ENCODE measurements around the gene PLIN1.

The PLIN1 gene

GRCh38 chr15:89679212-89679611 is at the start of gene PLIN1:
Gene PLIN1 (minus strand): TSS chr15:89679367. CDS start chr15:89677489, 1,878 bp downstream.
- no peak within 1 kb of the TSS for H2AFZ ChIP-seq (ENCODE audit: low read length)
- H3F3A ChIP-seq (ENCODE audit: insufficient read depth, low read length): no peaks in the 10 kb centered on the region
- H3K79me2 ChIP-seq (ENCODE audit: insufficient read depth, low read length): no peaks in the 10 kb centered on the region
- no peaks in the 10 kb centered on the region for H3K9me2 ChIP-seq (ENCODE audit: low read depth, low read length)
- H3K4me2 ChIP-seq (ENCODE audit: low read length): no peak within 1 kb of the TSS
- no peak for TF ChIP-seq CTCF (IDR thresholded peaks at IDR 0.05; ENCODE audit: low read length)
- TF ChIP-seq EZH2 (IDR thresholded peaks at IDR 0.05; ENCODE audit: borderline replicate concordance, low read length): no peak
- no peak within 1 kb of the TSS for H3K27ac ChIP-seq (ENCODE audit: low read depth, low read length, poor library complexity, severe bottlenecking)
- no peak within 1 kb of the TSS for H3K9ac ChIP-seq (ENCODE audit: low read length)
- no peaks in the 10 kb centered on the region for H4K20me1 ChIP-seq (ENCODE audit: insufficient read depth, low read length)
- no peaks in the 10 kb centered on the region for H3K27me3 ChIP-seq (ENCODE audit: insufficient read depth, low read length)
- H3K4me3 ChIP-seq (ENCODE audit: low read depth, low read length, poor library complexity, severe bottlenecking): no peak within 1 kb of the TSS
- no peaks in the 10 kb centered on the region for H3K36me3 ChIP-seq (ENCODE audit: insufficient read depth, low read length)
- H3K4me1 ChIP-seq (ENCODE audit: insufficient read depth, low read length, severe bottlenecking): no peaks in the 10 kb centered on the region
- no peaks in the 10 kb centered on the region for H3K9me3 ChIP-seq (ENCODE audit: low read length)

- H3K27me3 ChIP-seq (ENCODE audit: insufficient read depth, low read length): no peaks in the 10 kb centered on the region
- no peaks in the 10 kb centered on the region for H3F3A ChIP-seq (ENCODE audit: insufficient read depth, low read length)
These were observed 49.1 kb upstream of the PLIN1 start for GRCh38 chr15:89728254-89728653.

GRCh38 chr15:89725064-89725463 is 45.9 kb upstream of the PLIN1 start:
- Histone ChIP-seq H3K4me2 (ENCODE audit: low read length) (no peak overlapping the region), H3K9me3 (ENCODE audit: low read length) (peaks cover 6% of the 10 kb centered on the region), H3K27me3 (ENCODE audit: insufficient read depth, low read length) (no peaks in the 10 kb centered on the region), H3K4me3 (ENCODE audit: low read depth, low read length, poor library complexity, severe bottlenecking) (no peak overlapping the region), H3K4me1 (ENCODE audit: insufficient read depth, low read length, severe bottlenecking) (no peaks in the 10 kb centered on the region), H3K36me3 (ENCODE audit: insufficient read depth, low read length) (no peaks in the 10 kb centered on the region), H4K20me1 (ENCODE audit: insufficient read depth, low read length) (no peaks in the 10 kb centered on the region), H3K9me2 (ENCODE audit: low read depth, low read length) (no peaks in the 10 kb centered on the region), H3K27ac (ENCODE audit: low read depth, low read length, poor library complexity, severe bottlenecking) (no peak overlapping the region), H3K9ac (ENCODE audit: low read length) (no peak overlapping the region), H3F3A (ENCODE audit: insufficient read depth, low read length) (no peaks in the 10 kb centered on the region), H3K79me2 (ENCODE audit: insufficient read depth, low read length) (no peaks in the 10 kb centered on the region), H2AFZ (ENCODE audit: low read length) (no peak overlapping the region)
- TF ChIP-seq EZH2 (IDR thresholded peaks at IDR 0.05; ENCODE audit: borderline replicate concordance, low read length): no peak
- TF ChIP-seq CTCF (IDR thresholded peaks at IDR 0.05; ENCODE audit: low read length): no peak

More at GRCh38 chr15:89728254-89728653, 49.1 kb upstream of the PLIN1 start:
- H3K27ac ChIP-seq (ENCODE audit: low read depth, low read length, poor library complexity, severe bottlenecking): no peak overlapping the region
- TF ChIP-seq EZH2 (IDR thresholded peaks at IDR 0.05; ENCODE audit: borderline replicate concordance, low read length): no peak
- TF ChIP-seq CTCF (IDR thresholded peaks at IDR 0.05; ENCODE audit: low read length): no peak
- H3K9me2 ChIP-seq (ENCODE audit: low read depth, low read length): no peaks in the 10 kb centered on the region
- no peak overlapping the region for H3K9ac ChIP-seq (ENCODE audit: low read length)
- no peaks in the 10 kb centered on the region for H3K79me2 ChIP-seq (ENCODE audit: insufficient read depth, low read length)
- H3K4me2 ChIP-seq (ENCODE audit: low read length): no peak overlapping the region
- no peak overlapping the region for H3K4me3 ChIP-seq (ENCODE audit: low read depth, low read length, poor library complexity, severe bottlenecking)
- no peaks in the 10 kb centered on the region for H4K20me1 ChIP-seq (ENCODE audit: insufficient read depth, low read length)
- H2AFZ ChIP-seq (ENCODE audit: low read length): no peak overlapping the region
- no peaks in the 10 kb centered on the region for H3K36me3 ChIP-seq (ENCODE audit: insufficient read depth, low read length)
- no peaks in the 10 kb centered on the region for H3K4me1 ChIP-seq (ENCODE audit: insufficient read depth, low read length, severe bottlenecking)
- H3K9me3 ChIP-seq (ENCODE audit: low read length): peaks cover 6% of the 10 kb centered on the region
